ENCODE results near the gene SERHL2. TPM values are rescaled to one million over a fixed set of nuclear protein-coding genes. Genes with fewer than 3 reads are reported as not detected.

SERHL2 gene
- total RNA-seq, 1 experiment from 2014 or later = 1.1 TPM

- TF ChIP-seq ZNF281 (CRISPR knock-in tag; IDR thresholded peaks at IDR 0.05) (no peak), MYBL2 (CRISPR knock-in tag; IDR thresholded peaks at IDR 0.05) (no peak)
Measured at GRCh38 chr22:42608823-42609361, 55.1 kb downstream of the SERHL2 start (continued).

- Mint-ChIP-seq H3K9me3 (peaks cover 3% of the 10 kb centered on the region; the same call in 1 of the 2 replicates), H3K27me3 (ENCODE audit: low read depth) (no peaks in the 10 kb centered on the region), H3K27ac (peak overlapping the region; percentile 67; the same call in 1 of the 2 replicates), H3K4me1 (peaks cover 35% of the 10 kb centered on the region), H3K36me3 (peaks cover 58% of the 10 kb centered on the region), H3K4me3 (no peak overlapping the region)
- ChIA-PET CTCF (interaction anchor here (1.0 kb wide), 1 partner anchor 25 kb away, joined by 3 read pairs; no protein-coding TSS in a partner anchor), POLR2A (interaction anchor here (0.5 kb wide), 1 partner anchor 992 kb away, joined by 3 read pairs; no protein-coding TSS in a partner anchor)
- no peak for DNase-seq (ENCODE audit: low spot score)
- ATAC-seq = no peak
- TF ChIP-seq RELA (CRISPR knock-in tag; IDR thresholded peaks at IDR 0.05; ENCODE audit: borderline replicate concordance) (no peak), E2F1 (CRISPR knock-in tag; IDR thresholded peaks at IDR 0.05) (no peak), HMGXB4 (CRISPR knock-in tag; IDR thresholded peaks at IDR 0.05) (no peak), FOXJ3 (CRISPR knock-in tag; IDR thresholded peaks at IDR 0.05; ENCODE audit: borderline replicate concordance) (no peak), ZNF423 (CRISPR knock-in tag; IDR thresholded peaks at IDR 0.05) (no peak), ETV6 (CRISPR knock-in tag; IDR thresholded peaks at IDR 0.05) (no peak), IRF2 (CRISPR knock-in tag; IDR thresholded peaks at IDR 0.05; ENCODE audit: borderline replicate concordance, low read depth) (no peak), USF1 (CRISPR knock-in tag; IDR thresholded peaks at IDR 0.05) (no peak), NFYB (CRISPR knock-in tag; conservative IDR thresholded peaks at IDR 0.05; ENCODE audit: low read depth) (no peak), RORB (CRISPR knock-in tag; IDR thresholded peaks at IDR 0.05) (no peak), TP53 (CRISPR knock-in tag; IDR thresholded peaks at IDR 0.05) (no peak), ARID4B (CRISPR knock-in tag; IDR thresholded peaks at IDR 0.05; ENCODE audit: borderline replicate concordance) (no peak), MLX (CRISPR knock-in tag; IDR thresholded peaks at IDR 0.05) (no peak), MYBL2 (CRISPR knock-in tag; IDR thresholded peaks at IDR 0.05) (no peak), ZNF512 (CRISPR knock-in tag; IDR thresholded peaks at IDR 0.05; ENCODE audit: borderline replicate concordance) (no peak), E2F5 (CRISPR knock-in tag; IDR thresholded peaks at IDR 0.05) (no peak), SOX15 (CRISPR knock-in tag; IDR thresholded peaks at IDR 0.05) (no peak)
Measured at GRCh38 chr22:42610186-42610585, 56.4 kb downstream of the SERHL2 start.
